Measurements from ENCODE around the gene CDC42SE2. TPM values are rescaled to one million over a fixed set of nuclear protein-coding genes. Genes with fewer than 3 reads are reported as not detected.

The CDC42SE2 gene
- total RNA-seq, 4 donors from 2014 or later, result 30.0 to 48.3 (median 39.4) TPM

GRCh38 chr5:131377785-131378325 lies 114.0 kb downstream of the CDC42SE2 start:
- no peak for TF ChIP-seq CTCF (IDR thresholded peaks at IDR 0.05; ENCODE audit: low read depth)

GRCh38 chr5:131378721-131379541 lies 115.1 kb downstream of the CDC42SE2 start:
- no peak for TF ChIP-seq CTCF (IDR thresholded peaks at IDR 0.05; ENCODE audit: low read depth)

DNA sequence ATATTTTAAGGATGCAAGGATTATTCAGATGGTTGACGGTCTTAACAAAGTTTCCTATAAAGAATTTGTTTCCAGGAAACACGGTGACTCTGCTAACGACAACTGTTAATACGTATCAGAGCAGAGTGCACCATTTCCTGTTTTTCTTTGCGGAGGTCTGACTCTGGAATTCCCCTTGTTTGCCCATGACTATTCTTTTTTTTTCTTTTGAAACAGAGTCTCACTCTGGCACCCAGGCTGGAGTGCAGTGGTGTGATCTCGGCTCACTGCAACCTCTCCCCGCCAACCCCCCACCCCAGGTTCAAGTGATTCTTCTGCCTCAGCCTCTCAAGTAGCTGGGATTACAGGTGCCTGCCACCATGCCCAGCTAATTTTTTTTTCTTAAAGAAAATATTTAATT lies 115.9 kb downstream of the CDC42SE2 start:
- TF ChIP-seq CTCF (IDR thresholded peaks at IDR 0.05; ENCODE audit: low read depth), result no peak

- no peak for TF ChIP-seq CTCF (IDR thresholded peaks at IDR 0.05; ENCODE audit: low read depth)
Measured at GRCh38 chr5:131381021-131381420, 117.2 kb downstream of the CDC42SE2 start.

DNA sequence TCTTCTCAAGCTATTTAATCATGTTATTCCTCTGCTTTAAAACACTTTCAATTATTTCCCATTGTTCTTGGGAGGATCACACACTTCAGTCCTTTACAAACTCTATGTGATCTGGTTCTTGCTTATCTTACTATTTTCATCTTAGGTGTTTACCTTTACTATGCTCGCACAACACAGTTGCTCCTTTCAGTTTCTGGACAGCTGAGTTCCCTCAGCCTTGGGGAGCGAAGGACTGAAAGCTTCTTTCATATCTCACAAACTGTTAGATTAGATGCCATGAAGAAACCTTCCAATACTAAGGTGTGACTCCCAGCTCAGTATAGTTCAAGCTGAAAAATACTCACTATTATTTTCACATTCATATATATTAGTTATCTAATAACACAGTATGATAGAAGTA lies 117.9 kb downstream of the CDC42SE2 start:
- no peak for TF ChIP-seq CTCF (IDR thresholded peaks at IDR 0.05; ENCODE audit: low read depth)

GRCh38 chr5:131382407-131383395 lies 118.8 kb downstream of the CDC42SE2 start:
- no peak for TF ChIP-seq CTCF (IDR thresholded peaks at IDR 0.05; ENCODE audit: low read depth)

DNA sequence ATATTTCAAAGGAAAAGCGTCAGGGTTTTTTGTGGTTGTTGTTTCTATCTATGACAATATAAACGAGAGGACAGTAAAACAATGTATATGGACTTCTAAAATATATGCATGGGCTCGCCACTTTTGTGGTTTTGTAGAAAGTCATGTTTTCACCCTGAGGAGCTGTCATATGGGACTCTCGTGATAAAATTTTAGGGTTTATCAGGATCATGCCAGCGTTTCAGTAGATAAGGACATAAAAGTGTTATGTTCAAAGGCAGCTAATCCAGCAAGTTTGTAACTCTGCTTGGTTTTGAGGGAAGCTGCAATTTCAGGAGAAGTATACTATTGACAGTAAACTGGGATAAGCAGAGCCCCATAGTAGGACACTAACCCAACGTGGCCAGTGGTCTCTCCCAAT lies 120.3 kb downstream of the CDC42SE2 start:
- no peak for TF ChIP-seq CTCF (IDR thresholded peaks at IDR 0.05; ENCODE audit: low read depth)
